HepG2 (cell line): ENCODE data around the gene MOV10L1. TPM values are rescaled to one million over a fixed set of nuclear protein-coding genes. Genes with fewer than 3 reads are reported as not detected.

Source experiments
- GLI4 ChIP-seq: sonication (generic); formaldehyde crosslinking; IDR thresholded peaks from 2 replicates; pipeline ENCODE4 v1.5.1; 2020; ENCODE audit warnings: missing genetic modification reagents, mild to moderate bottlenecking, moderate library complexity, borderline replicate concordance
- NFE2L2 ChIP-seq: fragments of 150-350 bp; IDR thresholded peaks from 2 replicates; pipeline ENCODE4 v1.6.1; 2014; ENCODE audit warnings: low read length
- RBAK ChIP-seq: sonication (generic); formaldehyde crosslinking; IDR thresholded peaks from 2 replicates; pipeline ENCODE4 v1.5.1; 2020; ENCODE audit warnings: mild to moderate bottlenecking, missing genetic modification reagents
- SKIL ChIP-seq: sonication (generic); formaldehyde crosslinking; IDR thresholded peaks from 2 replicates; pipeline ENCODE4 v1.8.0; 2022; ENCODE audit warnings: missing genetic modification reagents, mild to moderate bottlenecking, moderate library complexity, borderline replicate concordance
- SRSF1 ChIP-seq: fragments of 200-400 bp; formaldehyde crosslinking; optimal IDR thresholded peaks from 2 replicates; pipeline ENCODE3; 2017; ENCODE audit warnings: mild to moderate bottlenecking, low read depth, low read length, moderate library complexity
- ZNF331 ChIP-seq: sonication (generic); formaldehyde crosslinking; IDR thresholded peaks from 2 replicates; pipeline ENCODE4 v1.4.0; 2020; ENCODE audit warnings: missing genetic modification reagents
- ZNF674 ChIP-seq: sonication (generic); formaldehyde crosslinking; IDR thresholded peaks from 2 replicates; pipeline ENCODE4 v1.5.0; 2020; ENCODE audit warnings: low read depth, mild to moderate bottlenecking, missing genetic modification reagents
- ZNF720 ChIP-seq: sonication (generic); formaldehyde crosslinking; IDR thresholded peaks from 2 replicates; pipeline ENCODE4 v1.4.0; 2020; ENCODE audit warnings: missing genetic modification reagents
- polyA plus RNA-seq, 8 experiments: library from polyadenylated mRNA; depleted of rRNA in 3 of 8; stranded (reverse) in 7 of 8; unstranded in 1 of 8; fragments of >200 nt; fragmentation: Illumina TruSeq in 4 of 8; extraction: Trizol in 4 of 8; gene quantifications; 2 replicates each; pipeline versions ENCODE4 v1.2.1 to v1.2.3, GENCODE V29; 2011 to 2016; ENCODE audit warnings: low read depth in 4 of 8, missing spikeins in 1 of 8, mixed read lengths in 1 of 8; ENCODE audit not compliant: insufficient read depth in 1 of 8
- total RNA-seq, 5 experiments: library from RNA; depleted of rRNA; stranded (reverse); fragments of >200 nt; fragmentation: Illumina TruSeq; extraction: Trizol; gene quantifications; 2 replicates each; pipeline ENCODE4 v1.2.3, GENCODE V29; 2016; ENCODE audit warnings: low read depth in 1 of 5
- TF ChIP-seq, protein P1 (sequence below): sonication (generic); formaldehyde crosslinking; conservative IDR thresholded peaks from 2 replicates; pipeline ENCODE4 v1.8.0; 2022; ENCODE audit warnings: low read depth, missing genetic modification reagents
- TF ChIP-seq, protein P2 (sequence below): sonication (generic); formaldehyde crosslinking; IDR thresholded peaks from 2 replicates; pipeline ENCODE4 v1.4.0; 2020; ENCODE audit warnings: missing genetic modification reagents

The MOV10L1 gene
- total and polyA plus RNA-seq, 2 of the 13 experiments (the other 11 are each of a cell fraction or from before 2014, with no cell fraction given): 0.11 to 0.12 TPM

DNA sequence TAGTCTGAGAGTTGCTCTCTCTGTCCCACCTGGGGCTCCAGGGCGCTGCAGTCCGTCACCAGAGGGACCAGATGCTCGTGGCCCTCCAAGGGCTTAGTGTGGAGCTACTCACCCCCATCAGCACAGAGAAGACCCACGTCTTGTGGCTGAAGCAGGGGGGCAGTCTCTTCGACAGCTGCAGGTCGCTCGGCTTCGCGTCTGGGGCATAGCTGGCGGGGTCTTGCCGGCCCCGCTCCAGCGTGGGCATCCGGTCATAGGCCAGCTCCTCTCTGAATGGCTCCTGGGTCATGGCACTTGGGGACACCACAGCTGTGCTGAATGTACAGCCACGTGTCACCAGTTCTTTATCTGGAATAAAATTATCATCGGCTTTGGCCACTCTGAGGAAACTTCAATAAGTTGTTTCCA, 5.2 kb upstream of the MOV10L1 start (continued):
- TF ChIP-seq, protein P1, sequence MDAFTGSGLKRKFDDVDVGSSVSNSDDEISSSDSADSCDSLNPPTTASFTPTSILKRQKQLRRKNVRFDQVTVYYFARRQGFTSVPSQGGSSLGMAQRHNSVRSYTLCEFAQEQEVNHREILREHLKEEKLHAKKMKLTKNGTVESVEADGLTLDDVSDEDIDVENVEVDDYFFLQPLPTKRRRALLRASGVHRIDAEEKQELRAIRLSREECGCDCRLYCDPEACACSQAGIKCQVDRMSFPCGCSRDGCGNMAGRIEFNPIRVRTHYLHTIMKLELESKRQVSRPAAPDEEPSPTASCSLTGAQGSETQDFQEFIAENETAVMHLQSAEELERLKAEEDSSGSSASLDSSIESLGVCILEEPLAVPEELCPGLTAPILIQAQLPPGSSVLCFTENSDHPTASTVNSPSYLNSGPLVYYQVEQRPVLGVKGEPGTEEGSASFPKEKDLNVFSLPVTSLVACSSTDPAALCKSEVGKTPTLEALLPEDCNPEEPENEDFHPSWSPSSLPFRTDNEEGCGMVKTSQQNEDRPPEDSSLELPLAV (CRISPR knock-in tag): no peak
- TF ChIP-seq GLI4 (CRISPR knock-in tag) (no peak), ZNF331 (no peak), SKIL (CRISPR knock-in tag) (no peak), NFE2L2 (no peak), ZNF720 (CRISPR knock-in tag) (no peak), SRSF1 (no peak), RBAK (CRISPR knock-in tag) (no peak), ZNF674 (CRISPR knock-in tag) (no peak)
- TF ChIP-seq, protein P2, sequence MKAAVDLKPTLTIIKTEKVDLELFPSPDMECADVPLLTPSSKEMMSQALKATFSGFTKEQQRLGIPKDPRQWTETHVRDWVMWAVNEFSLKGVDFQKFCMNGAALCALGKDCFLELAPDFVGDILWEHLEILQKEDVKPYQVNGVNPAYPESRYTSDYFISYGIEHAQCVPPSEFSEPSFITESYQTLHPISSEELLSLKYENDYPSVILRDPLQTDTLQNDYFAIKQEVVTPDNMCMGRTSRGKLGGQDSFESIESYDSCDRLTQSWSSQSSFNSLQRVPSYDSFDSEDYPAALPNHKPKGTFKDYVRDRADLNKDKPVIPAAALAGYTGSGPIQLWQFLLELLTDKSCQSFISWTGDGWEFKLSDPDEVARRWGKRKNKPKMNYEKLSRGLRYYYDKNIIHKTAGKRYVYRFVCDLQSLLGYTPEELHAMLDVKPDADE: no peak
- TF ChIP-seq, all 625 proteins: peak for 0
